Bone marrow (tissue), 2 donors: ENCODE results near the gene HABP4.
"Not testable (repeated sequence)": the region's sequence is repeated elsewhere in the genome, so short reads cannot be mapped to it uniquely, and the experiment has no call there.

ENCODE experiments used
- DNase-seq, 2 donors: peaks; one replicate each; lab custom pipeline; 2025; lab: John Stamatoyannopoulos, UW

HABP4 gene

GRCh38 chr9:96498796-96499195 lies 48.8 kb downstream of the HABP4 start:
- DNase-seq = no peak

GRCh38 chr9:96499257-96499656 lies 49.3 kb downstream of the HABP4 start:
- no peak for DNase-seq

- no peak for DNase-seq
These were observed 51.0 kb downstream of the HABP4 start for GRCh38 chr9:96500696-96501632.

GRCh38 chr9:96501633-96502538 lies 51.9 kb downstream of the HABP4 start:
- no peak for DNase-seq

- no peak for DNase-seq
These were observed 52.8 kb downstream of the HABP4 start for GRCh38 chr9:96502539-96503373.

GRCh38 chr9:96503374-96503748 lies 53.4 kb downstream of the HABP4 start:
- not testable (repeated sequence) for DNase-seq

- no peak for DNase-seq
These were observed 53.9 kb downstream of the HABP4 start for GRCh38 chr9:96503918-96504317.

GRCh38 chr9:96505316-96505991 lies 55.5 kb downstream of the HABP4 start:
- no peak for DNase-seq

- DNase-seq = no peak
These were observed 58.4 kb downstream of the HABP4 start for GRCh38 chr9:96508227-96508940.

- no peak for DNase-seq
These were observed 59.1 kb downstream of the HABP4 start for GRCh38 chr9:96509026-96509425.

- no peak for DNase-seq
These were observed 59.9 kb downstream of the HABP4 start for GRCh38 chr9:96509848-96510247.

GRCh38 chr9:96510258-96510657 lies 60.3 kb downstream of the HABP4 start:
- no peak for DNase-seq

- no peak for DNase-seq
These were observed 62.3 kb downstream of the HABP4 start for GRCh38 chr9:96512240-96512639.

- DNase-seq = no peak
These were observed 63.7 kb downstream of the HABP4 start for GRCh38 chr9:96513622-96514021.

- DNase-seq = no peak
These were observed 64.3 kb downstream of the HABP4 start for GRCh38 chr9:96514108-96514799.

- DNase-seq = no peak
These were observed 64.8 kb downstream of the HABP4 start for GRCh38 chr9:96514800-96515158.

GRCh38 chr9:96515621-96516470 lies 65.9 kb downstream of the HABP4 start:
- DNase-seq = no peak

- no peak for DNase-seq
These were observed 69.1 kb downstream of the HABP4 start for GRCh38 chr9:96519095-96519494.

- DNase-seq = no peak
These were observed 69.8 kb downstream of the HABP4 start for GRCh38 chr9:96519787-96520186.
